ENCODE measurements around the gene LBH. TPM values are rescaled to one million over a fixed set of nuclear protein-coding genes. Genes with fewer than 3 reads are reported as not detected.

The LBH gene
- polyA plus RNA-seq, 1 of the 3 experiments (the other 2 are of a cell fraction): 22.8 TPM

- peaks cover 19% of the 10 kb centered on the region for H4K20me1 ChIP-seq (ENCODE audit: insufficient read depth)
- H2AFZ ChIP-seq (ENCODE audit: low read depth): no peak overlapping the region
- CTCF ChIA-PET: interaction anchor here (0.5 to 18.6 kb wide), 9 partner anchors 10 to 477 kb away, joined by 3 to 262 read pairs (median 3); no protein-coding TSS in a partner anchor
- H3K9ac ChIP-seq: peak overlapping the region; percentile 86
- peaks cover 63% of the 10 kb centered on the region for H3K79me2 ChIP-seq (ENCODE audit: insufficient read depth)
- POLR2A ChIA-PET: interaction anchor here (1.1 kb wide), 1 partner anchor 188 kb away, joined by 3 read pairs; no protein-coding TSS in a partner anchor
- H3K4me1 ChIP-seq (ENCODE audit: control insufficient read depth in 1 of 2, insufficient read depth in 2 of 2, low read depth in 1 of 2, low read length in 1 of 2): peaks cover 4 to 22% of the 10 kb centered on the region in 2 experiments; a peak in 2 of 4 replicates
- 70% methylated on average over 4 of the region's 4 CpGs for WGBS (ENCODE audit: low lambda C conversion rate)
- no peaks in the 10 kb centered on the region for H3K27me3 ChIP-seq (ENCODE audit: insufficient read depth)
- no peak for DNase-seq
- no peak overlapping the region; a peak in 1 of 4 replicates for H3K27ac ChIP-seq (ENCODE audit: low read depth in 2 of 2, low read length in 1 of 2)
- H3K4me2 ChIP-seq: peak overlapping the region; percentile 96
- peak overlapping the region; percentile 73 to 92; a peak in 3 of 4 replicates for H3K4me3 ChIP-seq (ENCODE audit: low read depth in 2 of 2, low read length in 1 of 2)
- H3K36me3 ChIP-seq (replicated peaks in 1 of 2; ENCODE audit: control insufficient read depth in 1 of 2, insufficient read depth in 2 of 2, low read length in 1 of 2): peaks cover 4 to 7% of the 10 kb centered on the region in 2 experiments
- peaks cover 5% of the 10 kb centered on the region for H3F3A ChIP-seq (replicated peaks; ENCODE audit: insufficient read depth)
- TF ChIP-seq CHD2 (IDR thresholded peaks at IDR 0.05; ENCODE audit: low read length, partially characterized antibody) (no peak), CTCF (IDR thresholded peaks at IDR 0.05) (0 out of 2 replicates have a peak, but pooled peaks have one; percentile 12)
- H3K9me2 ChIP-seq: no peaks in the 10 kb centered on the region
- H3K9me3 ChIP-seq: no peaks in the 10 kb centered on the region
These were observed 2.1 kb downstream of the LBH start for GRCh38 chr2:30233271-30234009.

GRCh38 chr2:30234180-30234971 is 3.0 kb downstream of the LBH start:
- peaks cover 4 to 22% of the 10 kb centered on the region in 2 experiments; a peak in 2 of 4 replicates for H3K4me1 ChIP-seq (ENCODE audit: control insufficient read depth in 1 of 2, insufficient read depth in 2 of 2, low read depth in 1 of 2, low read length in 1 of 2)
- peak overlapping the region; percentile 96 for H3K4me2 ChIP-seq
- peak overlapping the region; percentile 86; the same call in 1 of the 2 replicates for H3K9ac ChIP-seq
- peaks cover 19% of the 10 kb centered on the region for H4K20me1 ChIP-seq (ENCODE audit: insufficient read depth)
- 61% methylated on average over 10 of the region's 12 CpGs for WGBS (ENCODE audit: low lambda C conversion rate)
- H3K36me3 ChIP-seq (replicated peaks in 1 of 2; ENCODE audit: control insufficient read depth in 1 of 2, insufficient read depth in 2 of 2, low read length in 1 of 2): peaks cover 4 to 7% of the 10 kb centered on the region in 2 experiments
- no peak for DNase-seq
- ChIA-PET POLR2A (interaction anchor here (1.1 kb wide), 1 partner anchor 187 kb away, joined by 3 read pairs; no protein-coding TSS in a partner anchor), CTCF (interaction anchor here (0.6 to 18.6 kb wide), 9 partner anchors 9 to 476 kb away, joined by 3 to 262 read pairs (median 3); no protein-coding TSS in a partner anchor)
- H3K9me2 ChIP-seq: no peaks in the 10 kb centered on the region
- peaks cover 5% of the 10 kb centered on the region for H3F3A ChIP-seq (replicated peaks; ENCODE audit: insufficient read depth)
- peak overlapping the region; percentile 73 to 92; a peak in 3 of 4 replicates for H3K4me3 ChIP-seq (ENCODE audit: low read depth in 2 of 2, low read length in 1 of 2)
- TF ChIP-seq JUND (IDR thresholded peaks at IDR 0.05): no peak
- no peak for TF ChIP-seq POLR2AphosphoS5 (IDR thresholded peaks at IDR 0.05; ENCODE audit: low read depth, low read length)
- no peak for TF ChIP-seq GABPA (IDR thresholded peaks at IDR 0.05; ENCODE audit: low read depth)
- no peak for TF ChIP-seq MXI1 (IDR thresholded peaks at IDR 0.05; ENCODE audit: low read depth, low read length)
- no peak for TF ChIP-seq PBX3 (IDR thresholded peaks at IDR 0.05)
- no peak for TF ChIP-seq CHD2 (IDR thresholded peaks at IDR 0.05; ENCODE audit: low read length, partially characterized antibody)
- no peak for TF ChIP-seq ELF1 (IDR thresholded peaks at IDR 0.05)
- TF ChIP-seq RCOR1 (IDR thresholded peaks at IDR 0.05; ENCODE audit: low read length): no peak
- TF ChIP-seq EP300 (IDR thresholded peaks at IDR 0.05; ENCODE audit: borderline replicate concordance in 1 of 2, low read depth in 1 of 2, low read length in 1 of 2): no peak
- no peak for TF ChIP-seq REST (IDR thresholded peaks at IDR 0.05; ENCODE audit: low read depth, low read length)
- no peak for TF ChIP-seq IRF3 (IDR thresholded peaks at IDR 0.05; ENCODE audit: low read depth, low read length)
- H3K9me3 ChIP-seq: no peaks in the 10 kb centered on the region
- no peak overlapping the region; a peak in 1 of 4 replicates for H3K27ac ChIP-seq (ENCODE audit: low read depth in 2 of 2, low read length in 1 of 2)
- H3K27me3 ChIP-seq (ENCODE audit: insufficient read depth): no peaks in the 10 kb centered on the region
- H2AFZ ChIP-seq (ENCODE audit: low read depth): no peak overlapping the region
- H3K79me2 ChIP-seq (ENCODE audit: insufficient read depth): peaks cover 72% of the 10 kb centered on the region

Measured in SK-N-SH (cell line).